NT2/D1 (cell line): ENCODE data around the gene NXPH4.

Experiments
- DNase-seq: peaks from one replicate; pipeline ENCODE4 v3.0.0-alpha.2; 2011; ENCODE audit warnings: low read depth, low spot score
- H3K27me3 ChIP-seq: 2 replicates; pipeline ENCODE4 v1.6.0; 2011; ENCODE audit warnings: mild to moderate bottlenecking; ENCODE audit not compliant: insufficient read length, insufficient read depth
- H3K36me3 ChIP-seq: 2 replicates; pipeline ENCODE4 v1.6.1; 2011; ENCODE audit warnings: mild to moderate bottlenecking, low read length, mixed read lengths; ENCODE audit not compliant: insufficient read depth, insufficient read length
- H3K4me1 ChIP-seq: 2 replicates; pipeline ENCODE4 v1.5.1; 2011; ENCODE audit not compliant: insufficient read depth, insufficient read length
- H3K4me3 ChIP-seq: 2 replicates; pipeline ENCODE4 v1.5.1; 2011; ENCODE audit warnings: low read depth; ENCODE audit not compliant: insufficient read length
- H3K9ac ChIP-seq: 2 replicates; pipeline ENCODE4 v1.6.0; 2011; ENCODE audit warnings: low read depth; ENCODE audit not compliant: insufficient read length
- H3K9me3 ChIP-seq: 2 replicates; pipeline ENCODE4 v1.5.1; 2011; ENCODE audit warnings: mild to moderate bottlenecking, low read length; ENCODE audit not compliant: insufficient read depth
- SUZ12 ChIP-seq: IDR thresholded peaks from 2 replicates; pipeline ENCODE4 v1.6.1; 2011; ENCODE audit not compliant: insufficient read length, insufficient read depth; ENCODE audit errors: extremely low read depth
- YY1 ChIP-seq: IDR thresholded peaks from 2 replicates; pipeline ENCODE4 v1.6.1; 2011; ENCODE audit not compliant: insufficient read length, insufficient read depth
- ZNF274 ChIP-seq: IDR thresholded peaks from 2 replicates; pipeline ENCODE4 v1.6.1; 2011; ENCODE audit warnings: mild to moderate bottlenecking, low read depth, low read length

Gene NXPH4

GRCh38 chr12:57273516-57273915, 56.9 kb downstream of the NXPH4 start:
- Histone ChIP-seq H3K9me3 (no peaks in the 10 kb centered on the region), H3K4me3 (no peak overlapping the region), H3K36me3 (peaks cover 23% of the 10 kb centered on the region), H3K27me3 (no peaks in the 10 kb centered on the region), H3K9ac (no peak overlapping the region), H3K4me1 (no peaks in the 10 kb centered on the region)
- TF ChIP-seq YY1 (no peak), ZNF274 (no peak), SUZ12 (no peak)
- no peak for DNase-seq
